Glutamatergic neuron (in vitro differentiated cells): Measurements from ENCODE around the gene ZNF618. TPM values are rescaled to one million over a fixed set of nuclear protein-coding genes. Genes with fewer than 3 reads are reported as not detected.

Experiments
- DNase-seq: peaks from one replicate; pipeline ENCODE4 v3.0.0; 2022
- H3K27ac Mint-ChIP-seq: one replicate; pipeline ENCODE4 v1.8.0; 2020; ENCODE audit warnings: mild to moderate bottlenecking, mixed read lengths, inconsistent platforms; ENCODE audit not compliant: unreplicated experiment
- H3K27me3 Mint-ChIP-seq: one replicate; pipeline ENCODE4 v1.8.0; 2020; ENCODE audit warnings: mild to moderate bottlenecking, moderate library complexity, mixed read lengths, inconsistent platforms; ENCODE audit not compliant: unreplicated experiment
- H3K36me3 Mint-ChIP-seq: one replicate; pipeline ENCODE4 v1.8.0; 2020; ENCODE audit warnings: mild to moderate bottlenecking, mixed read lengths, inconsistent platforms; ENCODE audit not compliant: unreplicated experiment
- H3K4me1 Mint-ChIP-seq: one replicate; pipeline ENCODE4 v1.8.0; 2020; ENCODE audit warnings: mild to moderate bottlenecking, low read depth, mixed read lengths, inconsistent platforms; ENCODE audit not compliant: unreplicated experiment
- H3K4me3 Mint-ChIP-seq: one replicate; pipeline ENCODE4 v1.8.0; 2020; ENCODE audit warnings: mild to moderate bottlenecking, mixed read lengths, inconsistent platforms; ENCODE audit not compliant: unreplicated experiment
- H3K9me3 Mint-ChIP-seq: one replicate; pipeline ENCODE4 v1.8.0; 2020; ENCODE audit warnings: mild to moderate bottlenecking, moderate library complexity, mixed read lengths, inconsistent platforms; ENCODE audit not compliant: unreplicated experiment
- CTCF ChIP-seq: fragments of 200-600 bp; sonication (generic); IDR thresholded peaks from one replicate; pipeline ENCODE4 v1.5.0; 2021; ENCODE audit not compliant: partially characterized antibody, unreplicated experiment
- total RNA-seq: library from RNA; stranded (reverse); fragmentation: NEBNext Ultra II Directional; extraction: Animal tissue kit (Norgen Biotek cat#: 25700); gene quantifications from one replicate; pipeline ENCODE4 v1.2.1, GENCODE V29; 2021; ENCODE audit not compliant: unreplicated experiment

Gene ZNF618
- total RNA-seq, 1 donor from 2014 or later: 114 TPM

DNA sequence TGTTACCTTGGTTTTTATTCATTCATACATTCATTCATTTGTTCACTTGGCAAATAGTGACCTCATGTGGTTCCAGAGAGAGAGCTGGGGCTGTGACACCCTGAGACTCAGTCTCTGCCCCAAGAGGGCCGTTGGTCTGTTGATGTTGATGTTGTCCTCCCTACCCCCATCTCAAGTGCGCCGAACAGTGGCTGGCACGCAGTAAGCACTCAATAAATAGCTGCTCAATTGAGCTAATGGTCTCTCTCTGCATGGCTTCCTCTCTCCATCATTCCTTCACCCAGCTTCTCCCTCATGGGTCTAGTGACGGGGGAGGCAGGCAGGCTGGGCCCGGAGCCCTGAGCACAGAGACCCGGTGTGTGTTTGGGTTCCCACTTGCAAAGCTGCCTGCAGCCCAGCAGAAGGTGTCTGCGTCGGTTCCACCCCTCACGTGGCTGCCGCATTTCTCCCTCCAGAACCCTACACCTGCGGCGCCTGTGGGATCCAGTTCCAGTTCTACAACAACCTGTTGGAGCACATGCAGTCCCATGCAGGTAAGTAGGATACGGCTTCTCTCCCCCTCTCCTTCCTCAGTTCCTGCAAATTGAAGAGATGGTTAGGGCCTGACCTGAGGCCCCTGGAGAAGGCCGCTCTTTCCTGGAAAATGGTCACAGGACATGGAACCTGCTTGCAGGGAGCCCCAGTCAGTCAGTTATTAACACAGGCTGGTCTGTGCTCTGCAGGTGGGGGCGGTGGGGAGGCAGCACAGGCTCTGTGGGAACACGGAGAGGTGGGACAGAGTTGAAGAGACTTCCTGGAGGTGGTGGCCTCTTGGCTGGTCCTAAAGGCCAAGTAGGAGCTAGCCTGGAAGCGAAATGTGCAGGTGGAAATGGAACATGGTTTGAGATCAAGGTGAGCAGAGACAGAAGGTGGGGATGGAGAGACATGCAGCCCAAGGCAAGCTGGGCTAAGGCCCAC is 160.0 kb downstream of the ZNF618 start:
- DNase-seq: no peak
- no peak for TF ChIP-seq CTCF
- no peak overlapping the region for H3K27ac Mint-ChIP-seq
- H3K36me3 Mint-ChIP-seq: peaks cover 9% of the 10 kb centered on the region
- peaks cover 25% of the 10 kb centered on the region for H3K4me1 Mint-ChIP-seq
- H3K4me3 Mint-ChIP-seq: no peak overlapping the region
- peaks cover 14% of the 10 kb centered on the region for H3K9me3 Mint-ChIP-seq
- H3K27me3 Mint-ChIP-seq: peaks cover 12% of the 10 kb centered on the region

DNA sequence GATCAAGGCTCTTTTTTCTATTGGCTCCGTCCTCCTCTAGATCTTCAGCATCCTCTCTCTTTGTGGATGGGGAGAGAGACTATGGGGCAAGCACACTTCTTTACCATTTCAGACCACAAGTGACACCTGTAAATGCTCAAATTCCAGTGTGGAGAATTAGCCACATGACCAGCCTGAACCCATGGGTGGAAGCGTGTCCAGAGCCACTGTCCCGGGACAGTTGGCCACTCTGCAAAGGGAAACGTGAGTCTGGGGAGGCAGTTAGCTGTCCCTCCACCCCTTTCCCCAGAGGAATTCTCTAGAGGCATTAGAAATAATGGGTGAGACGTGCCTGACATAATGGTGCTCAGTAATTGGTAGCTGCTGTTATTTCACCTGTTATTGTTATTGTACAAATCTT is 161.1 kb downstream of the ZNF618 start:
- H3K9me3 Mint-ChIP-seq: peaks cover 12% of the 10 kb centered on the region
- TF ChIP-seq CTCF: no peak
- no peak for DNase-seq
- peaks cover 15% of the 10 kb centered on the region for H3K4me1 Mint-ChIP-seq
- H3K4me3 Mint-ChIP-seq: no peak overlapping the region
- H3K27me3 Mint-ChIP-seq: peaks cover 12% of the 10 kb centered on the region
- no peak overlapping the region for H3K27ac Mint-ChIP-seq
- peaks cover 9% of the 10 kb centered on the region for H3K36me3 Mint-ChIP-seq

DNA sequence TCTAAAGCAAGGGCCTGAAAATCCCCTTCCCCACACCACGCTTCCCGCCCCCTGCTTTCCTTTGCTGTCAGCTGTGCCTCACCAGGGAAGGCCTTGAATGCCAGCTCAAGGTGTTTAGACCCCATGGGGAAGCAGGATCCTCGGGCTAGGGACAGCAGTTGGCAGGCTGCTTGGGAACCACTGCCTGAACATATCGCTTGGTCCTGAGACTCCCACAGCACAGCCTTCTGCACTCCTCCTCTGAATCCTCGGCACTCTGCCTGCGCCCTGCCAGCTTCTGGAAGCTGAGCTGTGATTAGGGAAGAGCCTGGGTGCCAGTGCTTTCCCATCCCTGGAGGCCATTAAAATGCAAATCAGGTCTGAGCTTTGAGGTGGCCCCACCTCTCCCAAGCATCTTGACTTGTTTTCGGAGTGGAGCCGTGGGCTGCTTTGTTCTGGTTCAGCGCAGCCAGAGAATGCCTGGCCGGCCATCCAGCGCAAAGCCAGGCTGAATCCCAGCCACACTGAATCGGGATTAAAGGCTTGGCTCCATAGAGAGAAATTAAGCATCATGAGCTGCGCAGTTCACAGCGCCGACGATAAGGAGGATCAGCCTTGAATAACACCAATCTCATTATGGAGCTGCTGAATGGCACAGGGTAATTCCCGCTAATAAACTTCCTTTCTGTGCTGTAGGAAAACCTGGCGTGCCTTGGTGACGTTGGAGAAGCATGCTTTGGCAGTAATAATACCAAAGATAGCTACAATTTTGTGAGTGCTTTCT is 162.0 kb downstream of the ZNF618 start:
- Mint-ChIP-seq H3K4me3 (no peak overlapping the region), H3K27me3 (peaks cover 11% of the 10 kb centered on the region), H3K36me3 (peaks cover 6% of the 10 kb centered on the region), H3K9me3 (peaks cover 8% of the 10 kb centered on the region), H3K27ac (no peak overlapping the region), H3K4me1 (peaks cover 7% of the 10 kb centered on the region)
- no peak for DNase-seq
- no peak for TF ChIP-seq CTCF

- Mint-ChIP-seq H3K36me3 (peaks cover 5% of the 10 kb centered on the region), H3K27ac (no peak overlapping the region), H3K9me3 (peaks cover 8% of the 10 kb centered on the region), H3K4me1 (peaks cover 7% of the 10 kb centered on the region), H3K27me3 (peaks cover 10% of the 10 kb centered on the region), H3K4me3 (no peak overlapping the region)
- no peak for DNase-seq
- no peak for TF ChIP-seq CTCF
Measured at GRCh38 chr9:114038724-114039313, 162.7 kb downstream of the ZNF618 start.
